KMS-11 (cell line): ENCODE measurements around the gene CZIB.

Experiments used
- H2AFZ ChIP-seq: fragments of 200-600 bp; sonication (generic); 2 replicates; pipeline ENCODE4 v1.6.1; 2016; ENCODE audit warnings: antibody characterized with exemption, mixed run types, low read depth
- H3K27ac ChIP-seq: fragments of 200-600 bp; sonication (generic); 2 replicates; pipeline ENCODE4 v1.6.1; 2016; ENCODE audit warnings: mild to moderate bottlenecking, mixed run types
- H3K27me3 ChIP-seq: fragments of 200-600 bp; sonication (generic); 2 replicates; pipeline ENCODE4 v1.6.1; 2017; ENCODE audit warnings: mild to moderate bottlenecking, low read depth, mixed run types, moderate library complexity; ENCODE audit not compliant: insufficient read depth
- H3K36me3 ChIP-seq: fragments of 200-600 bp; sonication (generic); 2 replicates; pipeline ENCODE4 v1.6.1; 2017; ENCODE audit warnings: mild to moderate bottlenecking, mixed run types; ENCODE audit not compliant: insufficient read depth
- H3K4me1 ChIP-seq: fragments of 200-600 bp; sonication (generic); 2 replicates; pipeline ENCODE4 v1.6.1; 2016; ENCODE audit warnings: mild to moderate bottlenecking, low read depth, mixed run types; ENCODE audit not compliant: poor library complexity, severe bottlenecking
- H3K4me2 ChIP-seq: fragments of 200-600 bp; sonication (generic); 2 replicates; pipeline ENCODE4 v1.7.0; 2016; ENCODE audit warnings: mild to moderate bottlenecking, mixed run types
- H3K4me3 ChIP-seq: fragments of 200-600 bp; sonication (generic); IDR thresholded peaks from 2 replicates; pipeline ENCODE4 v1.6.1; 2017; ENCODE audit warnings: low read depth, low read length, mixed read lengths; ENCODE audit not compliant: insufficient read depth
- H3K79me2 ChIP-seq: fragments of 200-600 bp; sonication (generic); 2 replicates; pipeline ENCODE4 v1.6.1; 2016; ENCODE audit warnings: low read depth, mixed run types; ENCODE audit not compliant: insufficient read depth
- H3K9ac ChIP-seq: fragments of 200-600 bp; sonication (generic); 2 replicates; pipeline ENCODE4 v1.6.1; 2016; ENCODE audit warnings: mild to moderate bottlenecking, mixed run types
- H4K20me1 ChIP-seq: fragments of 200-600 bp; sonication (generic); 2 replicates; pipeline ENCODE4 v1.6.1; 2016; ENCODE audit warnings: mild to moderate bottlenecking, mixed run types; ENCODE audit not compliant: insufficient read depth
- TF ChIP-seq, protein P1 (sequence below): fragments of 200-600 bp; sonication (generic); conservative IDR thresholded peaks from 2 replicates; pipeline ENCODE4 v1.6.1; 2017; ENCODE audit warnings: low read depth, mild to moderate bottlenecking, antibody characterized with exemption, low read length, moderate library complexity, mixed read lengths

The CZIB gene

DNA sequence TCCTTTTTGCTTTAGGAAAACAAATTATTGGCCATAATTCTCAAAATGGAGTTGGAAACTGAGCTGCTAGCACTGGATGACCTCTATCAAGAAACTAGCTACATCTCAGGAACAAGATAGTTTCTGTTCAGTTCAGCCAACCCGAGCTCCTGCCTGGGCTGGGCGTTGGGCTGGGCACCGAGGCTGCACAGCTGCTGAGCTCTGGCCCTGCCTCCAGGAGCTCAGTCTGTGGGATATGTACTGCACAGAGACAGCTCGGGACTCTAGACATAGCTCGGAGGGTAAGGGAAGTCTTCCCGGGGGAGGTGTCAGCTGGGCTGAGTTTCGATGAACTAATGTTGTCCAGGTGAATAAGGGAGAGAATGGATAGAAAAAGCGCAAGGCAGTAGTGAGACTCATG is 53.5 kb downstream of the CZIB start:
- H3K27me3 ChIP-seq, result no peaks in the 10 kb centered on the region
- H3K79me2 ChIP-seq, result no peaks in the 10 kb centered on the region
- TF ChIP-seq, protein P1, sequence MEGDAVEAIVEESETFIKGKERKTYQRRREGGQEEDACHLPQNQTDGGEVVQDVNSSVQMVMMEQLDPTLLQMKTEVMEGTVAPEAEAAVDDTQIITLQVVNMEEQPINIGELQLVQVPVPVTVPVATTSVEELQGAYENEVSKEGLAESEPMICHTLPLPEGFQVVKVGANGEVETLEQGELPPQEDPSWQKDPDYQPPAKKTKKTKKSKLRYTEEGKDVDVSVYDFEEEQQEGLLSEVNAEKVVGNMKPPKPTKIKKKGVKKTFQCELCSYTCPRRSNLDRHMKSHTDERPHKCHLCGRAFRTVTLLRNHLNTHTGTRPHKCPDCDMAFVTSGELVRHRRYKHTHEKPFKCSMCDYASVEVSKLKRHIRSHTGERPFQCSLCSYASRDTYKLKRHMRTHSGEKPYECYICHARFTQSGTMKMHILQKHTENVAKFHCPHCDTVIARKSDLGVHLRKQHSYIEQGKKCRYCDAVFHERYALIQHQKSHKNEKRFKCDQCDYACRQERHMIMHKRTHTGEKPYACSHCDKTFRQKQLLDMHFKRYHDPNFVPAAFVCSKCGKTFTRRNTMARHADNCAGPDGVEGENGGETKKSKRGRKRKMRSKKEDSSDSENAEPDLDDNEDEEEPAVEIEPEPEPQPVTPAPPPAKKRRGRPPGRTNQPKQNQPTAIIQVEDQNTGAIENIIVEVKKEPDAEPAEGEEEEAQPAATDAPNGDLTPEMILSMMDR, result no peak
- H2AFZ ChIP-seq, result no peak overlapping the region
- H3K36me3 ChIP-seq, result no peaks in the 10 kb centered on the region
- H3K4me2 ChIP-seq, result no peak overlapping the region
- no peaks in the 10 kb centered on the region for H4K20me1 ChIP-seq
- no peak overlapping the region for H3K4me3 ChIP-seq
- no peak overlapping the region for H3K9ac ChIP-seq
- no peaks in the 10 kb centered on the region for H3K4me1 ChIP-seq
- no peak overlapping the region for H3K27ac ChIP-seq

DNA sequence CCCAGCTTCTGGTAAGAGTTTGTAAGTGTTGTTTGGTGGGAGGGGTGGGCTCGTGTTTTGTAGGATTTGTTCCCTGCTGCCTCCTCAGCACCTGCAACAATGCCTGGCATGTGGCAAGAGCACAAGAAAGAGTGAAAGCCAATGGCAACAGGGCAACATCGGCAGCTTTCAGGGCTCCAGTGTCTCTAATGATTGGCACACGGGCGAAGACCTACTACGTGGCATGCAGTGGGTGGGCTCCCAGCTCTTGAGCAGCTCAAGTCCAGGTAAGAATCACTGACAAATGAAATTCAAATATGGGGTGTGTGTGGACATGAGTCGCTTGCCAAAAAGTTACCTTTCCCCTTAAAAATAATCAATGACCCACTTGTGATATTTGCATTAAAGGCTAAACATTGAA is 54.1 kb downstream of the CZIB start:
- no peaks in the 10 kb centered on the region for H3K4me1 ChIP-seq
- no peak overlapping the region for H3K4me3 ChIP-seq
- TF ChIP-seq, protein P1, result no peak

DNA sequence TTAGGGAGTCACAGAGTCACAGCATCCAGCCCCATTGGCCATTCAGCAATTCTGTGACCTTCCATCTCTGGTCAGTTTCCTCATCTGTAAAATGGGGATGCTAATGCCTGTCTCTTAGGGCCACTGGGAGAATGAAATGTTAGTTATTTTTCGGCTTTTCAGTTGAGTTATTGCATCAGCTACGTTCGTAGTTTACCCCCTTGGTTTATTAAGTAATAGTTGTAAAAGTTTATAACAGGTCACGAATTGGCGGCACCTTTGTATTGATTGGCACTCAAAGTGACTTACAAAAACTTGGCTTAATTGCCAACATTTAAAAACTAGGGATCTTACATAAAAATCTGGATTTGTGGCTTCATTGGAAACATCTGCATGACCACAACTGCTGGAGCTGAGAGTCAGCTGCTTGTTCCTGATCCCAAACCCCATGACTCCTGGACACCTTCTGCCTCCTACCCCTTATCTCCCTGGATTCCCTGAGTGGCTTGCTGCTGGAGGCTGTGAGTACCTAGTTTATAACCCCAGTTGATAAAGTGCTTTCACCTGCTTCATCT is 54.9 kb downstream of the CZIB start:
- H3K36me3 ChIP-seq, result no peaks in the 10 kb centered on the region
- no peak overlapping the region for H3K27ac ChIP-seq
- no peaks in the 10 kb centered on the region for H3K4me1 ChIP-seq
- no peaks in the 10 kb centered on the region for H4K20me1 ChIP-seq
- H3K27me3 ChIP-seq, result no peaks in the 10 kb centered on the region
- TF ChIP-seq, protein P1, result no peak
- no peak overlapping the region for H3K4me2 ChIP-seq
- H3K79me2 ChIP-seq, result no peaks in the 10 kb centered on the region
- H3K4me3 ChIP-seq, result no peak overlapping the region
- H3K9ac ChIP-seq, result no peak overlapping the region
- no peak overlapping the region for H2AFZ ChIP-seq

More for the DNA sequence above, 54.1 kb downstream of the CZIB start:
- Histone ChIP-seq H3K4me2 (no peak overlapping the region), H3K9ac (no peak overlapping the region), H3K79me2 (no peaks in the 10 kb centered on the region), H4K20me1 (no peaks in the 10 kb centered on the region), H3K27me3 (no peaks in the 10 kb centered on the region), H3K36me3 (no peaks in the 10 kb centered on the region), H2AFZ (no peak overlapping the region), H3K27ac (no peak overlapping the region)
